NCI-H1105 (cell line): ENCODE data around the gene ARHGEF10L.
A peak's percentile ranks its signal among the peaks of the same experiment; 100 is the strongest.

Source experiments
- DNase-seq: peaks from one replicate; lab custom pipeline; 2025; lab: John Stamatoyannopoulos, UW

Gene ARHGEF10L

GRCh38 chr1:17633654-17634053, 94.2 kb downstream of the ARHGEF10L start:
- DNase-seq = no peak

GRCh38 chr1:17635276-17635675, 95.8 kb downstream of the ARHGEF10L start:
- DNase-seq = no peak

GRCh38 chr1:17635811-17636210, 96.3 kb downstream of the ARHGEF10L start:
- no peak for DNase-seq

GRCh38 chr1:17636612-17637011, 97.1 kb downstream of the ARHGEF10L start:
- no peak for DNase-seq

GRCh38 chr1:17637055-17637454, 97.6 kb downstream of the ARHGEF10L start:
- DNase-seq = no peak

- no peak for DNase-seq
These were observed 100.3 kb downstream of the ARHGEF10L start for GRCh38 chr1:17639703-17640340.

GRCh38 chr1:17640393-17640792, 100.9 kb downstream of the ARHGEF10L start:
- no peak for DNase-seq

- DNase-seq = no peak
These were observed 101.5 kb downstream of the ARHGEF10L start for GRCh38 chr1:17640975-17641374.

- DNase-seq = no peak
These were observed 102.7 kb downstream of the ARHGEF10L start for GRCh38 chr1:17642169-17642568.

- no peak for DNase-seq
These were observed 103.4 kb downstream of the ARHGEF10L start for GRCh38 chr1:17642943-17643342.

- no peak for DNase-seq
These were observed 104.6 kb downstream of the ARHGEF10L start for GRCh38 chr1:17643861-17644703.

GRCh38 chr1:17645068-17645911, 105.8 kb downstream of the ARHGEF10L start:
- DNase-seq = no peak

- no peak for DNase-seq
These were observed 107.2 kb downstream of the ARHGEF10L start for GRCh38 chr1:17646444-17647280.

- no peak for DNase-seq
These were observed 109.1 kb downstream of the ARHGEF10L start for GRCh38 chr1:17648457-17649145.

- DNase-seq = no peak
These were observed 110.0 kb downstream of the ARHGEF10L start for GRCh38 chr1:17649371-17650106.

- no peak for DNase-seq
These were observed 113.8 kb downstream of the ARHGEF10L start for GRCh38 chr1:17653276-17653675.

GRCh38 chr1:17653728-17654351, 114.3 kb downstream of the ARHGEF10L start:
- peak; percentile 38 for DNase-seq

GRCh38 chr1:17654519-17654918, 115.0 kb downstream of the ARHGEF10L start:
- DNase-seq = no peak

GRCh38 chr1:17655169-17655568, 115.7 kb downstream of the ARHGEF10L start:
- DNase-seq = no peak

GRCh38 chr1:17655922-17656321, 116.4 kb downstream of the ARHGEF10L start:
- DNase-seq = no peak
